SW480 (cell line): Measurements from ENCODE around the gene LIX1.
"Not testable (repeated sequence)": the region's sequence is repeated elsewhere in the genome, so short reads cannot be mapped to it uniquely, and the experiment has no call there.

ENCODE experiments used
- DNase-seq: peaks from one replicate; pipeline ENCODE4 v3.0.0-alpha.2; 2016; ENCODE audit warnings: low spot score

The LIX1 gene

GRCh38 chr5:97141539-97141938 lies 872 bp downstream of the LIX1 start:
- no peak for DNase-seq

GRCh38 chr5:97141031-97141430 lies 1.4 kb downstream of the LIX1 start:
- DNase-seq, result no peak

GRCh38 chr5:97140250-97140649 lies 2.2 kb downstream of the LIX1 start:
- DNase-seq, result not testable (repeated sequence)

GRCh38 chr5:97136475-97136874 lies 5.9 kb downstream of the LIX1 start:
- no peak for DNase-seq

GRCh38 chr5:97135868-97136267 lies 6.5 kb downstream of the LIX1 start:
- no peak for DNase-seq

- no peak for DNase-seq
Observed at GRCh38 chr5:97134634-97135033, 7.8 kb downstream of the LIX1 start.

GRCh38 chr5:97133101-97133500 lies 9.3 kb downstream of the LIX1 start:
- no peak for DNase-seq

- no peak for DNase-seq
Observed at GRCh38 chr5:97131921-97132320, 10.5 kb downstream of the LIX1 start.

- DNase-seq, result no peak
Observed at GRCh38 chr5:97131139-97131710, 11.2 kb downstream of the LIX1 start.

- DNase-seq, result no peak
Observed at GRCh38 chr5:97127727-97128126, 14.7 kb downstream of the LIX1 start.

GRCh38 chr5:97125125-97125683 lies 17.2 kb downstream of the LIX1 start:
- no peak for DNase-seq

- DNase-seq, result peak; percentile 47
Observed at GRCh38 chr5:97124335-97124734, 18.1 kb downstream of the LIX1 start.

- no peak for DNase-seq
Observed at GRCh38 chr5:97121848-97122247, 20.6 kb downstream of the LIX1 start.

GRCh38 chr5:97120195-97120594 lies 22.2 kb downstream of the LIX1 start:
- no peak for DNase-seq

- DNase-seq, result no peak
Observed at GRCh38 chr5:97119007-97119390, 23.4 kb downstream of the LIX1 start.

- no peak for DNase-seq
Observed at GRCh38 chr5:97118261-97119006, 24.0 kb downstream of the LIX1 start.

- no peak for DNase-seq
Observed at GRCh38 chr5:97115932-97116331, 26.5 kb downstream of the LIX1 start.

- DNase-seq, result no peak
Observed at GRCh38 chr5:97112230-97112629, 30.2 kb downstream of the LIX1 start.

- DNase-seq, result peak; percentile 92
Observed at GRCh38 chr5:97111616-97112015, 30.8 kb downstream of the LIX1 start.

- DNase-seq, result peak; percentile 11
Observed at GRCh38 chr5:97111004-97111403, 31.4 kb downstream of the LIX1 start.

GRCh38 chr5:97107318-97107717 lies 35.1 kb downstream of the LIX1 start:
- DNase-seq, result no peak

- DNase-seq, result no peak
Observed at GRCh38 chr5:97106216-97106581, 36.2 kb downstream of the LIX1 start.

- no peak for DNase-seq
Observed at GRCh38 chr5:97105501-97106215, 36.8 kb downstream of the LIX1 start.
